A549 (cell line): Measurements from ENCODE around the gene TTC39B. TPM values are rescaled to one million over a fixed set of nuclear protein-coding genes. Genes with fewer than 3 reads are reported as not detected.

Experiments used
- ATAC-seq, 2 experiments: fragments of 200-7000 bp in 1 of 2; fragments of >200 bp in 1 of 2; cut with Nextera tagmentation in 1 of 2; cut with Tn5 transposase in 1 of 2; 3 replicates each; pipeline versions ENCODE4 v1.8.0 to v1.9.1; 2018 to 2020; ENCODE audit warnings: mild to moderate bottlenecking in 1 of 2, moderate library complexity in 1 of 2
- CTCF ChIA-PET: fragments of 300-600 bp; sonication (Branson Sonifier 250); formaldehyde crosslinking; extraction: SDS; loops from one replicate; lab custom pipeline; 2021; ENCODE audit warnings: antibody characterized with exemption, inconsistent platforms; lab: Yijun Ruan, JAX
- POLR2A ChIA-PET: fragments of 350-600 bp; formaldehyde crosslinking; extraction: SDS; loops from one replicate; lab custom pipeline; 2021; ENCODE audit warnings: antibody characterized with exemption, inconsistent platforms; lab: Yijun Ruan, JAX
- DNase-seq, 2 experiments: peaks; one replicate each; pipeline versions ENCODE4 v3.0.0 to v3.0.0-alpha.2; 2011 to 2016; ENCODE audit warnings: low read depth in 1 of 2, low spot score in 1 of 2
- FAIRE-seq: peaks from 2 replicates; lab custom pipeline; 2011; peaks lifted over from hg19 to GRCh38; lab: Jason Lieb, UNC
- H3K27ac ChIP-seq, 2 experiments: fragments of >200 bp; sonication (Bioruptor Twin); formaldehyde crosslinking; 3 replicates each; pipeline ENCODE4 v1.5.1; 2016 to 2017
- H3K4me1 ChIP-seq: fragments of >200 bp; sonication (Bioruptor Twin); formaldehyde crosslinking; 3 replicates; pipeline ENCODE4 v1.6.1; 2016
- H3K4me2 ChIP-seq: fragments of >200 bp; sonication (Bioruptor Twin); formaldehyde crosslinking; 3 replicates; pipeline ENCODE4 v1.6.1; 2016
- H3K4me3 ChIP-seq: fragments of >200 bp; sonication (Bioruptor Twin); formaldehyde crosslinking; 3 replicates; pipeline ENCODE4 v1.5.1; 2016
- H3K9me3 ChIP-seq: fragments of >200 bp; sonication (Bioruptor Twin); formaldehyde crosslinking; 3 replicates; pipeline ENCODE4 v1.6.1; 2016
- CBX2 ChIP-seq: fragments of 200-600 bp; sonication (generic); IDR thresholded peaks from 2 replicates; pipeline ENCODE4 v1.6.1; 2016; ENCODE audit warnings: low read depth, mild to moderate bottlenecking, borderline replicate concordance
- CEBPB ChIP-seq, 2 experiments: fragments of >200 bp in 1 of 2; sonication (Bioruptor Twin) in 1 of 2; formaldehyde crosslinking in 1 of 2; IDR thresholded peaks; 2 replicates each; pipeline ENCODE4 v1.6.1; 2012 to 2016
- CHD4 ChIP-seq: fragments of 200-600 bp; sonication (generic); IDR thresholded peaks from 2 replicates; pipeline ENCODE4 v1.6.1; 2016; ENCODE audit warnings: antibody characterized with exemption, mild to moderate bottlenecking, borderline replicate concordance
- CTCF ChIP-seq: fragments of >200 bp; sonication (Bioruptor Twin); formaldehyde crosslinking; IDR thresholded peaks from 3 replicates; pipeline ENCODE4 v1.5.1; 2016
- EHMT2 ChIP-seq: fragments of 200-600 bp; sonication (generic); IDR thresholded peaks from 2 replicates; pipeline ENCODE4 v1.6.1; 2016; ENCODE audit warnings: antibody characterized with exemption, low read depth, mild to moderate bottlenecking, moderate library complexity
- ESRRA ChIP-seq: fragments of 150-350 bp; IDR thresholded peaks from 2 replicates; pipeline ENCODE4 v1.6.1; 2014; ENCODE audit warnings: mild to moderate bottlenecking, low read length, borderline replicate concordance
- FOSL2 ChIP-seq, 2 experiments: fragments of 450-650 bp in 1 of 2; fragments of >200 bp in 1 of 2; sonication (Bioruptor Twin) in 1 of 2; formaldehyde crosslinking; IDR thresholded peaks; 2 replicates each; pipeline versions ENCODE4 v1.5.0 to v1.6.1; 2016 to 2020; ENCODE audit warnings: mild to moderate bottlenecking in 1 of 2, moderate library complexity in 1 of 2
- HOXB5 ChIP-seq: fragments of 250-450 bp; sonication (Bioruptor Pico); IDR thresholded peaks from 2 replicates; pipeline ENCODE4 v1.5.0; 2020; ENCODE audit warnings: mild to moderate bottlenecking, moderate library complexity
- JUNB ChIP-seq: fragments of >200 bp; sonication (Bioruptor Twin); formaldehyde crosslinking; IDR thresholded peaks from 2 replicates; pipeline ENCODE4 v1.6.1; 2016
- MAZ ChIP-seq: fragments of 150-350 bp; IDR thresholded peaks from 2 replicates; pipeline ENCODE4 v1.6.1; 2014; ENCODE audit warnings: antibody characterized with exemption, low read depth, low read length, borderline replicate concordance
- NFE2L2 ChIP-seq: fragments of 150-350 bp; conservative IDR thresholded peaks from 2 replicates; pipeline ENCODE4 v1.6.1; 2014; ENCODE audit warnings: low read length
- POLR2A ChIP-seq: IDR thresholded peaks from 2 replicates; pipeline ENCODE4 v1.6.1; 2012; ENCODE audit warnings: mild to moderate bottlenecking, low read length
- RFX5 ChIP-seq: fragments of 450-650 bp; IDR thresholded peaks from 2 replicates; pipeline ENCODE4 v1.7.1; 2014; ENCODE audit warnings: antibody characterized with exemption, mild to moderate bottlenecking, moderate library complexity
- RNF2 ChIP-seq: fragments of 200-600 bp; sonication (generic); IDR thresholded peaks from 2 replicates; pipeline ENCODE4 v1.6.1; 2016; ENCODE audit warnings: low read depth, mild to moderate bottlenecking, antibody characterized with exemption, moderate library complexity, borderline replicate concordance
- SMC3 ChIP-seq: fragments of >200 bp; sonication (Bioruptor Twin); formaldehyde crosslinking; IDR thresholded peaks from 3 replicates; pipeline ENCODE4 v1.6.1; 2018; ENCODE audit warnings: inconsistent platforms
- SREBF2 ChIP-seq: fragments of 450-650 bp; IDR thresholded peaks from 2 replicates; pipeline ENCODE4 v1.6.1; 2014; ENCODE audit warnings: mild to moderate bottlenecking, moderate library complexity
- ZNF302 ChIP-seq: fragments of 250-450 bp; sonication (Bioruptor Pico); IDR thresholded peaks from 2 replicates; pipeline ENCODE4 v1.9.0; 2021; ENCODE audit warnings: inconsistent platforms, mild to moderate bottlenecking, moderate library complexity
- ZSCAN20 ChIP-seq: fragments of 250-450 bp; sonication (Bioruptor Pico); IDR thresholded peaks from 2 replicates; pipeline ENCODE4 v1.8.0; 2022; ENCODE audit warnings: mild to moderate bottlenecking, moderate library complexity
- WGBS: methylation state at CpG from one replicate; pipeline ENCODE4 v1.1.6; 2017; ENCODE audit errors: missing lambda C conversion rate; 5-methylcytosine and 5-hydroxymethylcytosine counted together
- polyA plus RNA-seq, 4 experiments: library from polyadenylated mRNA; depleted of rRNA in 3 of 4; stranded (reverse); fragments of >200 nt; fragmentation: RNase III in 1 of 4; extraction: RNeasy Plus Mini Kit Qiagen cat#74134 plus additional on column Dnase treatment in 1 of 4; gene quantifications; 2 replicates in 3 of 4; 3 replicates in 1 of 4; pipeline ENCODE4 v1.2.3, GENCODE V29; 2011 to 2017
- TF ChIP-seq, protein P1 (sequence below): IDR thresholded peaks from 2 replicates; pipeline ENCODE4 v1.6.1; 2012; ENCODE audit warnings: low read depth, borderline replicate concordance
- TF ChIP-seq, protein P2 (sequence below): IDR thresholded peaks from 2 replicates; pipeline ENCODE4 v1.6.1; 2012
- TF ChIP-seq, protein P3 (sequence below): fragments of 450-650 bp; IDR thresholded peaks from 2 replicates; pipeline ENCODE4 v1.6.1; 2014; ENCODE audit warnings: antibody characterized with exemption

Gene TTC39B
- polyA plus RNA-seq, 2 of the 4 experiments (the other 2 are of a cell fraction) = 0.94 to 4.4 TPM

GRCh38 chr9:15274425-15274824, 32.6 kb downstream of the TTC39B start:
- Histone ChIP-seq H3K9me3 (no peaks in the 10 kb centered on the region), H3K4me3 (no peak overlapping the region), H3K27ac (no peak overlapping the region), H3K4me1 (no peaks in the 10 kb centered on the region), H3K4me2 (no peak overlapping the region)
- 59% methylated on average over 1 of the region's 1 CpG for WGBS
- ChIA-PET CTCF (interaction anchor here (0.6 to 1.7 kb wide), 4 partner anchors 34 to 348 kb away, joined by 3 read pairs; no protein-coding TSS in a partner anchor), POLR2A (no interaction called here)
- FAIRE-seq (no peak), ATAC-seq (no peak), DNase-seq (no peak)
- TF ChIP-seq, protein P1, sequence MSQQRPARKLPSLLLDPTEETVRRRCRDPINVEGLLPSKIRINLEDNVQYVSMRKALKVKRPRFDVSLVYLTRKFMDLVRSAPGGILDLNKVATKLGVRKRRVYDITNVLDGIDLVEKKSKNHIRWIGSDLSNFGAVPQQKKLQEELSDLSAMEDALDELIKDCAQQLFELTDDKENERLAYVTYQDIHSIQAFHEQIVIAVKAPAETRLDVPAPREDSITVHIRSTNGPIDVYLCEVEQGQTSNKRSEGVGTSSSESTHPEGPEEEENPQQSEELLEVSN = no peak
- TF ChIP-seq CEBPB (IDR thresholded peaks at IDR 0.05) = no peak
- TF ChIP-seq, protein P2, sequence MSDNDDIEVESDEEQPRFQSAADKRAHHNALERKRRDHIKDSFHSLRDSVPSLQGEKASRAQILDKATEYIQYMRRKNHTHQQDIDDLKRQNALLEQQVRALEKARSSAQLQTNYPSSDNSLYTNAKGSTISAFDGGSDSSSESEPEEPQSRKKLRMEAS = no peak
- TF ChIP-seq RFX5 = no peak
- TF ChIP-seq POLR2A = no peak
- TF ChIP-seq RNF2 = no peak
- TF ChIP-seq CHD4 = no peak
- TF ChIP-seq CTCF = no peak
- no peak for TF ChIP-seq CBX2
- no peak for TF ChIP-seq SMC3
- no peak for TF ChIP-seq NFE2L2
- no peak for TF ChIP-seq ZNF302 (CRISPR knock-in tag)
- no peak for TF ChIP-seq ESRRA
- TF ChIP-seq, protein P3, sequence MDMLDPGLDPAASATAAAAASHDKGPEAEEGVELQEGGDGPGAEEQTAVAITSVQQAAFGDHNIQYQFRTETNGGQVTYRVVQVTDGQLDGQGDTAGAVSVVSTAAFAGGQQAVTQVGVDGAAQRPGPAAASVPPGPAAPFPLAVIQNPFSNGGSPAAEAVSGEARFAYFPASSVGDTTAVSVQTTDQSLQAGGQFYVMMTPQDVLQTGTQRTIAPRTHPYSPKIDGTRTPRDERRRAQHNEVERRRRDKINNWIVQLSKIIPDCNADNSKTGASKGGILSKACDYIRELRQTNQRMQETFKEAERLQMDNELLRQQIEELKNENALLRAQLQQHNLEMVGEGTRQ = no peak
- TF ChIP-seq FOSL2 (IDR thresholded peaks at IDR 0.05) = no peak
- TF ChIP-seq FOSL2 (CRISPR knock-in tag; IDR thresholded peaks at IDR 0.05) = no peak
- TF ChIP-seq JUNB = no peak
- TF ChIP-seq SREBF2 = no peak

DNA sequence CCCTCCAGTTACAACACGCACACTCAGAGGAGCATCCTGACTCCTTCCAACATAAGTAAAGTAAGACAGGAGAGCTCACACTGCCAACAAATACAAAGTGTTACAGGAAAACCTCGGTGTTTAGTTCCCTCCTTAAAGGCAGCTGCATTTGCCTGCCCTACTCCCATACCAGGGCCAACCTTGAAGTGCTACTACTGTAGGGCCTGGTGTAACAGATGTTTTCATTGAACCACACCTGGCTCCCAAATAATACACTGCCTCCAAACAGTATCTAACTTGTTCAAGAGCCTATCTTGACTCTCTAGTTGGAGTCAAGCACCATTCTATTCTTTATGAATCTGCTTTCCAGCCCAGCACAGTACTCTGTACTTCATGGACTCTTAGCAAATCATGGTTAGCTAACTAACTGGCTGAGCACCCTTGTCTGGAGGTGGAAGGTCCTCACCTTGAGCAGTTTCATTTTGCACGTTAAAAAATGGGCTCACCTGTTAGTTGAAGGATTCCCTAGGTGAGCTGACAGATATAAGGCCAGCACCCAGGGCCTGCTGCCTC, 34.6 kb downstream of the TTC39B start:
- no peaks in the 10 kb centered on the region for H3K4me1 ChIP-seq
- TF ChIP-seq MAZ = no peak
- no peak for TF ChIP-seq EHMT2
- no peak for TF ChIP-seq ZSCAN20 (CRISPR knock-in tag)
- TF ChIP-seq, protein P3 = no peak
- no peak for TF ChIP-seq HOXB5 (CRISPR knock-in tag)
- FAIRE-seq (no peak), DNase-seq (no peak), ATAC-seq (no peak)
- WGBS = 64% methylated on average over 2 of the region's 3 CpGs
- H3K4me2 ChIP-seq = no peak overlapping the region
- no peak overlapping the region for H3K4me3 ChIP-seq
- H3K27ac ChIP-seq = no peak overlapping the region
- POLR2A ChIA-PET = no interaction called here
- CTCF ChIA-PET = interaction anchor here (0.9 to 1.7 kb wide), 3 partner anchors 51 to 334 kb away, joined by 3 to 7 read pairs (median 3); no protein-coding TSS in a partner anchor
- H3K9me3 ChIP-seq = no peaks in the 10 kb centered on the region
